KMS-11 (cell line): ENCODE data around the gene TIAM1.
A peak's percentile ranks its signal among the peaks of the same experiment; 100 is the strongest.

ENCODE experiments used
- H2AFZ ChIP-seq: fragments of 200-600 bp; sonication (generic); 2 replicates; pipeline ENCODE4 v1.6.1; 2016; ENCODE audit warnings: antibody characterized with exemption, mixed run types, low read depth
- H3K27ac ChIP-seq: fragments of 200-600 bp; sonication (generic); 2 replicates; pipeline ENCODE4 v1.6.1; 2016; ENCODE audit warnings: mild to moderate bottlenecking, mixed run types
- H3K27me3 ChIP-seq: fragments of 200-600 bp; sonication (generic); 2 replicates; pipeline ENCODE4 v1.6.1; 2017; ENCODE audit warnings: mild to moderate bottlenecking, low read depth, mixed run types, moderate library complexity; ENCODE audit not compliant: insufficient read depth
- H3K36me3 ChIP-seq: fragments of 200-600 bp; sonication (generic); 2 replicates; pipeline ENCODE4 v1.6.1; 2017; ENCODE audit warnings: mild to moderate bottlenecking, mixed run types; ENCODE audit not compliant: insufficient read depth
- H3K4me1 ChIP-seq: fragments of 200-600 bp; sonication (generic); 2 replicates; pipeline ENCODE4 v1.6.1; 2016; ENCODE audit warnings: mild to moderate bottlenecking, low read depth, mixed run types; ENCODE audit not compliant: poor library complexity, severe bottlenecking
- H3K4me2 ChIP-seq: fragments of 200-600 bp; sonication (generic); 2 replicates; pipeline ENCODE4 v1.7.0; 2016; ENCODE audit warnings: mild to moderate bottlenecking, mixed run types
- H3K4me3 ChIP-seq: fragments of 200-600 bp; sonication (generic); IDR thresholded peaks from 2 replicates; pipeline ENCODE4 v1.6.1; 2017; ENCODE audit warnings: low read depth, low read length, mixed read lengths; ENCODE audit not compliant: insufficient read depth
- H3K79me2 ChIP-seq: fragments of 200-600 bp; sonication (generic); 2 replicates; pipeline ENCODE4 v1.6.1; 2016; ENCODE audit warnings: low read depth, mixed run types; ENCODE audit not compliant: insufficient read depth
- H3K9ac ChIP-seq: fragments of 200-600 bp; sonication (generic); 2 replicates; pipeline ENCODE4 v1.6.1; 2016; ENCODE audit warnings: mild to moderate bottlenecking, mixed run types
- H4K20me1 ChIP-seq: fragments of 200-600 bp; sonication (generic); 2 replicates; pipeline ENCODE4 v1.6.1; 2016; ENCODE audit warnings: mild to moderate bottlenecking, mixed run types; ENCODE audit not compliant: insufficient read depth
- TF ChIP-seq, protein P1 (sequence below): fragments of 200-600 bp; sonication (generic); conservative IDR thresholded peaks from 2 replicates; pipeline ENCODE4 v1.6.1; 2017; ENCODE audit warnings: low read depth, mild to moderate bottlenecking, antibody characterized with exemption, low read length, moderate library complexity, mixed read lengths

Gene TIAM1

DNA sequence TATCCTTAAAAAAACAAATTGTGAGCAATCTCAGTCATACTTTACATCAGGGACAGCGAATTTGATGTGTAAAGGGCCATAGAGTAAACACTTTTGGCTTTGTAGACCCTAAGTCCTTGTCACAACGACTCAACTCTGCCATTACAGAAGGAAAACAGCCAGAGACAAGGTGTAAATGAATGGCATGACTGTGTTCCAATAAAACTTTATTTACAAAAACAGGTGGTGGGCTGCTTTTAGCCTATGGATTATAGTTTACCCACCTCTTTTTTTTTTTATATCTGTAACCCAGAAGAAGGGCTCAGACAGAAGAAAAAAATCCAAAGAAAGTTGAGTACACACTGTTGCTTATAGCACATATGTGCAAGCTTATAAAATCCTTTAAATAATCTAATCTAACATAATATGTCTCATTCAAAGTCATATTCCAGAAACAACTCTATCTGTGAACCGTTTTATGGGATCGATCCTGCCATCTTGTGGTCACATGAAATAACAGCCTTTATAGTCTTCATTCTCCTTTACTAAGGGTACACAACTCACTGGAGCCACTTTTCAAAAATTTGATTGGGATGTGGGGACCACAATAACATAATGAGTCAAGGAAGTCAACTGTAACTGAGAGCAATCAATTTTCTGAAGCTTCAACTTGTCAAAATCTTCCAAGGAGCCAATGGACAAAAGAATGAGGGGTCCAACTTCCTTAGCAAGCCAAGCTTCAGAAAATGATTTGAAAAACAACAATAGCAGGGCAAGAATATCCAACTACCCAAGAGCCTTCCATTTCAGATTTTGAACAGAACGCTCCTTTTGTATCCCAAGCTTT, 163.6 kb downstream of the TIAM1 start:
- no peaks in the 10 kb centered on the region for H3K4me1 ChIP-seq
- TF ChIP-seq, protein P1, sequence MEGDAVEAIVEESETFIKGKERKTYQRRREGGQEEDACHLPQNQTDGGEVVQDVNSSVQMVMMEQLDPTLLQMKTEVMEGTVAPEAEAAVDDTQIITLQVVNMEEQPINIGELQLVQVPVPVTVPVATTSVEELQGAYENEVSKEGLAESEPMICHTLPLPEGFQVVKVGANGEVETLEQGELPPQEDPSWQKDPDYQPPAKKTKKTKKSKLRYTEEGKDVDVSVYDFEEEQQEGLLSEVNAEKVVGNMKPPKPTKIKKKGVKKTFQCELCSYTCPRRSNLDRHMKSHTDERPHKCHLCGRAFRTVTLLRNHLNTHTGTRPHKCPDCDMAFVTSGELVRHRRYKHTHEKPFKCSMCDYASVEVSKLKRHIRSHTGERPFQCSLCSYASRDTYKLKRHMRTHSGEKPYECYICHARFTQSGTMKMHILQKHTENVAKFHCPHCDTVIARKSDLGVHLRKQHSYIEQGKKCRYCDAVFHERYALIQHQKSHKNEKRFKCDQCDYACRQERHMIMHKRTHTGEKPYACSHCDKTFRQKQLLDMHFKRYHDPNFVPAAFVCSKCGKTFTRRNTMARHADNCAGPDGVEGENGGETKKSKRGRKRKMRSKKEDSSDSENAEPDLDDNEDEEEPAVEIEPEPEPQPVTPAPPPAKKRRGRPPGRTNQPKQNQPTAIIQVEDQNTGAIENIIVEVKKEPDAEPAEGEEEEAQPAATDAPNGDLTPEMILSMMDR: peak; percentile 76

DNA sequence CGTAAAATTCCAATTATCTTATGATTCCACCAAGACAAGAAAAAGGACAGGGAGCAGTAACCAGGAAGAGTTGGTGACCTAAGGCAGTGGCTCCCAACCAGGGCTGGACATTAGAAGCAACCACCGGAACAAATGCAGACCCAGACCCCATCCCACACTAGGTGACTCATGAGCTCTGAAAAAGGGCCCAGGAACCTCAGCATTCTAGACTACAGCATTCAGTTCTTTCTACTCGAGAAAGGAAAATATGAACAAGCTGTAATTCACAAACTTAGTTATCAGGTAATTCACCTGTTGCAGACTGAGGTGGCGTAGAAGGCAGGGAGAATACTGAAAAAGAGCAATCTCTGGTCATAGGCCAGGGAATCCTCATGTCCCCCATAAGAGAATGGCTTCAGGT, 167.3 kb downstream of the TIAM1 start:
- no peaks in the 10 kb centered on the region for H3K36me3 ChIP-seq
- no peaks in the 10 kb centered on the region for H3K79me2 ChIP-seq
- H3K27me3 ChIP-seq: no peaks in the 10 kb centered on the region
- H3K4me1 ChIP-seq: no peaks in the 10 kb centered on the region
- H3K27ac ChIP-seq: no peak overlapping the region
- H3K4me3 ChIP-seq: no peak overlapping the region
- H4K20me1 ChIP-seq: no peaks in the 10 kb centered on the region
- no peak overlapping the region for H3K4me2 ChIP-seq
- TF ChIP-seq, protein P1: no peak
- no peak overlapping the region for H2AFZ ChIP-seq
- H3K9ac ChIP-seq: no peak overlapping the region

More for the DNA sequence above, 163.6 kb downstream of the TIAM1 start:
- no peak overlapping the region for H2AFZ ChIP-seq
- no peaks in the 10 kb centered on the region for H3K27me3 ChIP-seq
- no peak overlapping the region for H3K4me2 ChIP-seq
- no peaks in the 10 kb centered on the region for H3K79me2 ChIP-seq
- H3K27ac ChIP-seq: no peak overlapping the region
- no peak overlapping the region for H3K9ac ChIP-seq
- H3K36me3 ChIP-seq: no peaks in the 10 kb centered on the region
- no peak overlapping the region for H3K4me3 ChIP-seq
- H4K20me1 ChIP-seq: no peaks in the 10 kb centered on the region

DNA sequence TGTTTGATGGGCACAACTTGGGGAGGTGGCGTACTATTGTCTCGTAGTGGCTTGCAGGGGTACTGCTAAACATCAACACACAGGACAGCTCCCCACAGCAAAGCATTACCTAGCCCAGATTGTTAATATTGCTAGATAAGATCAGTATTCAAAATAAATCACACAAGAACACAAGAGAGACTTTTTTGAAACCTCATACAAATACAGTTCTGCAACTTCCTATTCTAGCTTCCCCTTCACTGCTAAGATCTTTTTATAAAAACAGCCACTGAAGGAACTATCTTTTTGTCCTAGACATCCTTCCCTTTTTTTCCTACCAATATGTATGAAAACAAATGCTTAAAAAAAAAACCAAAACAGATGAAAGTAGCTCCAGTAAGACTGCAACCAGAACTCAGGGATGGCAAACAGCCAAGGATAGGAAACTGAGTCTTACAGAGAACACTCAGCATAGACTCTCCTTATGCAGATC, 167.9 kb downstream of the TIAM1 start:
- no peak overlapping the region for H3K4me3 ChIP-seq
- no peaks in the 10 kb centered on the region for H3K27me3 ChIP-seq
- H3K4me1 ChIP-seq: no peaks in the 10 kb centered on the region
- no peaks in the 10 kb centered on the region for H4K20me1 ChIP-seq
- no peak overlapping the region for H3K9ac ChIP-seq
- TF ChIP-seq, protein P1: no peak
- no peak overlapping the region for H2AFZ ChIP-seq
- no peaks in the 10 kb centered on the region for H3K36me3 ChIP-seq
- no peaks in the 10 kb centered on the region for H3K79me2 ChIP-seq
- H3K27ac ChIP-seq: no peak overlapping the region
- no peak overlapping the region for H3K4me2 ChIP-seq

DNA sequence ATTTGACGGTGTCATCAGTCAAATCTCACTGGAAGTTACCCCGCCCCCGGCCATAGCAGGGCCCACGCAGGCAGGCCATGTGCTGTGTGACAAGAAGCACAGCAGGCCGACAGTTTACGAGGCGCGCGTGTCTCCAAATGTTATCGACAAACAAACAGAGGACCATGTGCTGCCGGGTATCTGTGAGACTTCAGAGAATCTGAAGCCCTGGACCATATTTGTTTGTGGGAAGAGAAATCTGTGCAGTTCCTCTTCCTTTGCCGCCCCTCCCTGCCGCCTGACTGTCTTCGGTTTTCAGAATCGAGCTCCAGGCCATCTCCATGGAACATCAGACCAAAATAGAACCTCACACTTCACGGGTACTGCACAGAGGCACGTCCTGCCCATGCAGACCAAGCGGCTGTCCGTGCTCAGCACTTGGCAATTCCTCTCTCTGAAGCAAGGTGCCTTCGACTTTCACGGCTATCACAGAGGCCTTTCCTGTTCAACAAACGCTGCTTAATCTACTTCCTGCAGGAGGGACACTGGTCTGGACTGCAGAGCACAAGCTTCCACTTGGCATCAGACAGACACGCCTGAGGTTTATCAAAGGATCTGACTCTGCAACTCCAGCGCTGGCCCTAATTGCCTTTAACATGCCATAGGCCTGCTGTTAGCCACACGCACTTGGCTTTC, 170.0 kb downstream of the TIAM1 start:
- H3K4me2 ChIP-seq: no peak overlapping the region
- H3K9ac ChIP-seq: no peak overlapping the region
- no peak overlapping the region for H2AFZ ChIP-seq
- H4K20me1 ChIP-seq: no peaks in the 10 kb centered on the region
- no peaks in the 10 kb centered on the region for H3K79me2 ChIP-seq
- no peak overlapping the region for H3K27ac ChIP-seq
- H3K4me3 ChIP-seq: no peak overlapping the region
- TF ChIP-seq, protein P1: no peak
- H3K27me3 ChIP-seq: no peaks in the 10 kb centered on the region
- H3K36me3 ChIP-seq: no peaks in the 10 kb centered on the region
- H3K4me1 ChIP-seq: no peaks in the 10 kb centered on the region
